Thoracic aorta (tissue), 2 donors: Measurements from ENCODE around the gene SLC15A1. TPM values are rescaled to one million over a fixed set of nuclear protein-coding genes. Genes with fewer than 3 reads are reported as not detected.

Experiments
- ATAC-seq: fragments of 150-250 bp; one replicate; pipeline ENCODE4 v1.8.0; 2017; ENCODE audit warnings: low read depth; ENCODE audit not compliant: insufficient number of reproducible peaks, low FRiP score
- DNase-seq: peaks from one replicate; pipeline ENCODE4 v3.0.0-alpha.2; 2020; ENCODE audit warnings: low spot score
- H3K27ac ChIP-seq, 2 donors: fragments of 200-600 bp; sonication (generic); 1 replicate in 1 of 2; 2 replicates in 1 of 2; pipeline ENCODE4 v1.5.1; 2016; ENCODE audit warnings: mild to moderate bottlenecking in 2 of 2, moderate library complexity in 2 of 2
- H3K27me3 ChIP-seq: fragments of 200-600 bp; sonication (generic); replicated peaks from 2 replicates; pipeline ENCODE4 v1.6.0; 2016; ENCODE audit warnings: mild to moderate bottlenecking; ENCODE audit not compliant: insufficient read depth
- H3K36me3 ChIP-seq: fragments of 200-600 bp; sonication (generic); one replicate; pipeline ENCODE4 v1.5.1; 2016
- H3K4me1 ChIP-seq, 2 donors: fragments of 200-600 bp; sonication (generic); 1 replicate in 1 of 2; 2 replicates in 1 of 2; pipeline versions ENCODE4 v1.5.1 to v1.6.0; 2016; ENCODE audit warnings: low read depth in 2 of 2, mild to moderate bottlenecking in 1 of 2; ENCODE audit not compliant: control insufficient read depth in 1 of 2
- H3K4me3 ChIP-seq: fragments of 200-600 bp; sonication (generic); 2 replicates; pipeline ENCODE4 v1.5.1; 2016; ENCODE audit warnings: mild to moderate bottlenecking
- H3K9me3 ChIP-seq: fragments of 200-600 bp; sonication (generic); 2 replicates; pipeline ENCODE4 v1.5.1; 2016
- total RNA-seq, 2 donors: library from RNA; depleted of rRNA; stranded (reverse); fragments of >200 nt; gene quantifications; one replicate each; pipeline versions ENCODE4 v1.1.0 to v1.2.3, GENCODE V29; 2016
- TF ChIP-seq, protein P1 (sequence below): fragments of 200-600 bp; sonication (generic); IDR thresholded peaks from one replicate; pipeline ENCODE4 v1.5.1; 2019; ENCODE audit warnings: antibody characterized with exemption

SLC15A1 gene
- total RNA-seq, 2 donors from 2014 or later = not detected

DNA sequence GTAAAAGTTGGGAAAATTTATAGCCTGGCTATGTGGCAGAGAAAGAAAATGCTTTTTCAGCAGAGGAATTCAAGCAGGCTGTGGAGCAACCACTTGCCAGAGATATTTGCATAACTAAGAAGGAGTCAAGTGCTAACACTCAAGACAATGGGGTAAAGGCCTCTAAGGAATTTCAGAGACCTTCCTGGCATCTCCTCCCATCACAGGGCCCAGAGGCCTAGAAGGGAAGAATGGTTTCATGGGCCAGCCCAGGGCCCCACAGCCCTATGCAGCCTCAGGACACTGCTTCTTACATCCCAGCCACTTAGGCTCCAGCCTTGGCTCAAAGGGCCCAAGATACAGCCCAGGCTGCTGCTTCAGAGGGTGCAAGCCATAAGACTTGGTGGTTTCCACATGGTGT is 14.3 kb downstream of the SLC15A1 start:
- Histone ChIP-seq H3K27me3 (no peaks in the 10 kb centered on the region), H3K4me1 (no peaks in the 10 kb centered on the region), H3K36me3 (no peaks in the 10 kb centered on the region), H3K4me3 (no peak overlapping the region), H3K27ac (no peak overlapping the region), H3K9me3 (no peaks in the 10 kb centered on the region)
- TF ChIP-seq, protein P1, sequence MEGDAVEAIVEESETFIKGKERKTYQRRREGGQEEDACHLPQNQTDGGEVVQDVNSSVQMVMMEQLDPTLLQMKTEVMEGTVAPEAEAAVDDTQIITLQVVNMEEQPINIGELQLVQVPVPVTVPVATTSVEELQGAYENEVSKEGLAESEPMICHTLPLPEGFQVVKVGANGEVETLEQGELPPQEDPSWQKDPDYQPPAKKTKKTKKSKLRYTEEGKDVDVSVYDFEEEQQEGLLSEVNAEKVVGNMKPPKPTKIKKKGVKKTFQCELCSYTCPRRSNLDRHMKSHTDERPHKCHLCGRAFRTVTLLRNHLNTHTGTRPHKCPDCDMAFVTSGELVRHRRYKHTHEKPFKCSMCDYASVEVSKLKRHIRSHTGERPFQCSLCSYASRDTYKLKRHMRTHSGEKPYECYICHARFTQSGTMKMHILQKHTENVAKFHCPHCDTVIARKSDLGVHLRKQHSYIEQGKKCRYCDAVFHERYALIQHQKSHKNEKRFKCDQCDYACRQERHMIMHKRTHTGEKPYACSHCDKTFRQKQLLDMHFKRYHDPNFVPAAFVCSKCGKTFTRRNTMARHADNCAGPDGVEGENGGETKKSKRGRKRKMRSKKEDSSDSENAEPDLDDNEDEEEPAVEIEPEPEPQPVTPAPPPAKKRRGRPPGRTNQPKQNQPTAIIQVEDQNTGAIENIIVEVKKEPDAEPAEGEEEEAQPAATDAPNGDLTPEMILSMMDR = no peak
- ATAC-seq = no peak
- no peak for DNase-seq

DNA sequence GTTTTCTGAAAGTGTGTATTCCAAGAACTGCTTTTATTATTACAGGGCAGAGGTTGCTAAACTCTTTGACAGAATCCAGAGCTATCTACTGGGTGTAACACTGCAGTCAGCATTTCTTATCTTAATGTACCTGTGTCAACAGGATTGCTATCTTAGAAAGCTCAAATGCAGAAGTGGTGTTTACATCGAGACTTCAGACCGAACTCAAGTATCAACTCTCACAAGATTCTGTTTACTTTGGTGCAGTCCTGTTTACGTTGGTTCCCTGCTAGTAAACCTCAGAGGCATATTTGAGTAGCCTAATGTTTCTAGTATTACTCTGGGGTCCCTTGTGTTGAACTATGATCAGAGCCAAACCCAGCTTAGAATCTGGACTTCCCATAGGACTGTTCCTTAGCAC is 20.5 kb downstream of the SLC15A1 start:
- Histone ChIP-seq H3K9me3 (no peaks in the 10 kb centered on the region), H3K27me3 (no peaks in the 10 kb centered on the region), H3K4me1 (no peaks in the 10 kb centered on the region), H3K27ac (no peak overlapping the region), H3K4me3 (no peak overlapping the region), H3K36me3 (no peaks in the 10 kb centered on the region)
- TF ChIP-seq, protein P1 = no peak
- DNase-seq = no peak
- no peak for ATAC-seq

DNA sequence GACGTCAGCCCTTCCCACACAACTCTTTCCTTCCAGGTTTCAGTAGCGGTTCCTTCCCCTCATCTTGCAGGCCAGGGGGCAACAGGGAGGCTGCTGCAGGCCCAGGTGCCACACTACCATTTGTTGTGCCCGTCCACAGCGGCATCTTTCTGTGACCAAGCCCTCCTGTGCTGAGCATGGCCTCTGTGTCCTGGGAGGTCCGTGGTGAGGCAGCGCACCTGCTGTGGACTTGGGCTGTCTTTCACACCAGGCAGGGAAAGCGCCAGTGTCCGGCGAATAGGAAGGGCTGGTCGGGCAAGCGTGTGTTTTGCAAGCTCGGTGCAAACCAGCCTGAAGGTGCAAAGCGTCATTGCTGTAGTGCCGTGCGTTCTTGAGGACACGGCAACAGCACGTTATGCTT is 21.4 kb downstream of the SLC15A1 start:
- ATAC-seq (no peak), DNase-seq (no peak)
- no peaks in the 10 kb centered on the region for H3K9me3 ChIP-seq
- no peak overlapping the region for H3K27ac ChIP-seq
- no peaks in the 10 kb centered on the region for H3K36me3 ChIP-seq
- H3K27me3 ChIP-seq = no peaks in the 10 kb centered on the region
- no peaks in the 10 kb centered on the region for H3K4me1 ChIP-seq
- no peak overlapping the region for H3K4me3 ChIP-seq
- TF ChIP-seq, protein P1 = no peak

DNA sequence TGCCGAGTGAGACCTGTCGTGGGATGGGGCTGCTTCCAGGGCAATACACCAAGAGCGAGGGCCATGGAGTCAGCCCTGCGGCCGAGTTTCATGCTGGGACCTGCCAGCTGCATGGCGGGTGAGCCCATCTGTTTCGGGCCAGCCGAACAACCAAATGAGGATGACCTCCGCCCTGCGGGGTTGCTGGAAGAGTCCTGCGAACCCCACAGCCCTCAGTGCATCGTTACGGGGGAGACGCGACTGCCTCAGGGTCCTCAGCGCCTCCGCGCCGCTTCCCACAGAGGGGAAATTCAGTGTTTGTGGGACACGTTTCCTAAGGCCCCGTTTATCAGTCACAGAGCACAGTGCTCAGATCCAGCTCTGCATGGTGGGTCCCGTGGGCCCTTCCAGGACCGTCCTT is 22.0 kb downstream of the SLC15A1 start:
- H3K4me1 ChIP-seq = no peaks in the 10 kb centered on the region
- H3K9me3 ChIP-seq = no peaks in the 10 kb centered on the region
- TF ChIP-seq, protein P1 = no peak
- no peak overlapping the region for H3K4me3 ChIP-seq
- no peaks in the 10 kb centered on the region for H3K36me3 ChIP-seq
- no peak for DNase-seq
- H3K27ac ChIP-seq = no peak overlapping the region
- H3K27me3 ChIP-seq = no peaks in the 10 kb centered on the region
- no peak for ATAC-seq

DNA sequence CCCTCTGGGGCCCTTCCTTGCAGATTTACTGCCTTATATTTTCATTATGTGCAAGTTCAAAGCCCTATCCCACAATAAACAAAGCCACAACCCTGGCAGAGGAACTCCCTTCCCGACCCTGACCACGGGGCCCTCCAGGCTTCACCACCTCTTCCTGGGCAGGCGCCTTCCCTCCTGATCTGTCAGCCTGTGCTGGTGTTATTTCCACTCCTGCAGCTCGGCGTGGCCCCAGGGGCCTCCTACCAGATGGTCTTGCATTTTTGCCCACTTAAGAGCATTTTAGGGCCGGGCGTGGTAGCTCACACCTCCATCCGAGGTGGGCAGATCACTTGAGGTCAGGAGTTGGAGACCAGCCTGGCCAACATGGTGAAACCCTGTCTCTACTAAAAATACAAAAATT is 22.8 kb downstream of the SLC15A1 start:
- Histone ChIP-seq H3K4me3 (no peak overlapping the region), H3K27me3 (no peaks in the 10 kb centered on the region), H3K9me3 (no peaks in the 10 kb centered on the region), H3K36me3 (no peaks in the 10 kb centered on the region), H3K4me1 (no peaks in the 10 kb centered on the region), H3K27ac (no peak overlapping the region)
- TF ChIP-seq, protein P1 = no peak
- no peak for DNase-seq
- no peak for ATAC-seq
